SKM-1 (cell line): Measurements from ENCODE around the gene GPX2.

Source experiments
- DNase-seq: peaks from one replicate; lab custom pipeline; 2025; ENCODE audit not compliant: unreplicated experiment; lab: John Stamatoyannopoulos, UW

Gene GPX2

DNA sequence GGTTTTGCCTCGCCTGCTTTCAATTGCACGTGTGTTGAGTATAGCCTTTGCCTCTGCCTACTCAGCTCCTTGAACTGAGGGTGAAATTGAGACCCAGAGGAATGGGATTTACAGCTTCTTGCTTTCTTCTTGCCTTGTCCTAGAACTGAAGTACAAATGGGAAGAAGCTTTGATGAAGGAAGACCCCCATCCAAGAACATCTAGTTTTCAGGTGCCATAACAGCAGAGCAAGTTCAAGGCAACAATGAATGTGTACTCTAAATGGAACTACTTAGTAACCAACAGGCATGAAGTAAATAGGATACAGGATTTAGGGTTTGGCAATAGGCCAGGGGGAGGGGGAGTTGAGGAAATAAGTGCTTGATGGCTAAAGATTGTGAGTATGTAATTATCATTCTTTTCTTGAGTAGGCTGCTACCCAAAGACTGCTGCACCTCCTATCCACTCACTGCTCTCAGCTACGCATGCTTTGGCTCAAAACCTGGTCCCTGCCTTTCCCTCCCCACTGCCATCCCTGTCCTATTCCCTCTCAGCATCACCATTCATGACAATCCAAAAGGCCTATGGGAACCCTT lies 2.1 kb downstream of the GPX2 start:
- DNase-seq: no peak

DNA sequence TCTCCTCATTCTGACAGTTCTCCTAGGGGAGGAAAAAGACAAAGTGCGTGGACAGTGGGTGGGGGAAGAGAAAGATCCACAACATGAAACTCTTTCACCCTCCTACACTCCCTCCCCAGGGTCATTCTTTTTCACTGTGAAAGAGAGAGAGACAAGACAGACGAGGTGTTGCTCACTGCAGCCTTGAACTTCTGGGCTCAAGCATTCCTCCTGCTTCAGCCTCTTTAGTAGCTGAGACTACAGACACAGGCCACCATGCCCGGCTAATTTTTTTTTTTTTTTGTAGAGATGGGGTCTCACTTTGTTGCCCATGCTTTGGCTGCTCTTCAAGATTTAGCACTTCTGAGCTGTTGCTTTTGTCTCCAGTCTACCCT lies 2.7 kb downstream of the GPX2 start:
- DNase-seq: no peak

GRCh38 chr14:64938972-64939816 lies 3.4 kb downstream of the GPX2 start:
- DNase-seq: no peak

- no peak for DNase-seq
These were observed 4.7 kb downstream of the GPX2 start for GRCh38 chr14:64937821-64938193.

GRCh38 chr14:64937171-64937820 lies 5.2 kb downstream of the GPX2 start:
- no peak for DNase-seq

DNA sequence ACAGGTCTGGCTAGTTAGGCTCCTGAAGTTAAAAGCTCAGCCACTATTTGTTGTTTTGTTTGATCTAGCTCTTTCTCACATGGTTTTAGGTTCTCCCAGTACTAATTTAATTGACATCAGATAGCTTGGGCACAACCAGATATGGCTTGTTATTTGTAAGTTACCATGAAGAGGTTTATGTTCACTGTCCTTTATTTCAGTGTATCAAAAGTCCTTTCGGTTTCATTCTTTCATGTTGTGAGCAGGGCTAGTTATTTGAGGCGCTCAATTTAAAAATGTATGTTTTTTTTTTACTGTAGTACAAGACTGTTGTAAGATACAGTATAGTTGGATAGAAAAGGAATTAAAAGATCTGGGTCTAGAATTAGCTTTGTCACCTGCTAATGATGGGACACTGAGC lies 7.0 kb downstream of the GPX2 start:
- no peak for DNase-seq

- no peak for DNase-seq
These were observed 8.1 kb downstream of the GPX2 start for GRCh38 chr14:64934338-64934929.

GRCh38 chr14:64932231-64932630 lies 10.3 kb downstream of the GPX2 start:
- no peak for DNase-seq

GRCh38 chr14:64931123-64931522 lies 11.4 kb downstream of the GPX2 start:
- DNase-seq: no peak

DNA sequence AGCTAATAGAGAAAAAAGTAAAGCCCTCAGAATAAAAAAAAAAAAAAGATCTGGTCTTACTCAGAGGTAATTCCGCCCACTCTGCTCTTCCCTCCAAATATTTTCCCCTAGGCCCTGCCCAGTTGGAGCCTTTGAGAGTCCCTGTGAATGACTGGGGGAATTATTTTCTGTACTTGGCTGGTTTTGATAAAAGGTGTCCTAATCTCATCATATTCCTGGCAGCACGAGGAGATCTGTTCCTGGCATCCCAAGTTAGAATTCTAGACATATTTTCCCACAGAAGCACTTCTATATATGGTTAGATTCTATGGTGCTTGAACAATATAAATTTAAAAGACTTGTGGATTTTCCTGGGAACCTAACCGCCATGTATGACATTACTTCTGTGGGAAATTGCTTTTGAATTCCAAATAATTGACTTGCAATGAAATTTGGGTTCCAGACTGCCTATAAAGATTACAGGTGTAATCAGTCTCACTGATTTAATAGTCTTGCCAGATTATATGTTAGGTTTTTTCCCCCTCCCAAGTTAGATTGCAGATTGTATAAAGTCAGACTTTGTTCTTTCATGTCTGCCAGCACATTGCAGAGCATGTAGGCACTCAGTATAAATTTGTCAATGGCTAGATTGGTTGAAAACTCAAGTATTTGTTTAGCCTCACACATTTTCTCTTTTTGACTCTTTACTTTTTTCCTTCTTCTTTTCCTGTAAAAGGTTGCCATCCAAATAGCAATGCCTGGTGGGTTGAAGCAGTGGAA lies 12.3 kb downstream of the GPX2 start:
- DNase-seq: no peak

DNA sequence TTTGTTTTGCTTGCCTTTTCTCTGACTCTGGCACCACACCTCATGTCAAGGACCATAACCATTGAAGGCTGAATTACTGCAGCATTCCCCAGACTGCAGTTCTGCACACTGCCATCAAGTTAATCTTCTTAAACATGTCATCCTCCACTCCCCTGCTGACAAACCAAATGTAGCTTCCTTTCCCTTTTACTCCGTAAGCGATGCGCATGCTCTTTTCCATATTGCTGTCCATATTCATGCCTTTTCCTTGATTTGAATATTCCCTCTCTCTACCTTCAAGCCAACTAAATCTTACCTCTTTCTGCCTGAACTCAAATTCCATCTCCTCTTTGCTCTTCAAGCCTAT lies 13.6 kb downstream of the GPX2 start:
- no peak for DNase-seq

- no peak for DNase-seq
These were observed 14.1 kb downstream of the GPX2 start for GRCh38 chr14:64928239-64929013.

GRCh38 chr14:64927031-64927430 lies 15.5 kb downstream of the GPX2 start:
- DNase-seq: no peak

DNA sequence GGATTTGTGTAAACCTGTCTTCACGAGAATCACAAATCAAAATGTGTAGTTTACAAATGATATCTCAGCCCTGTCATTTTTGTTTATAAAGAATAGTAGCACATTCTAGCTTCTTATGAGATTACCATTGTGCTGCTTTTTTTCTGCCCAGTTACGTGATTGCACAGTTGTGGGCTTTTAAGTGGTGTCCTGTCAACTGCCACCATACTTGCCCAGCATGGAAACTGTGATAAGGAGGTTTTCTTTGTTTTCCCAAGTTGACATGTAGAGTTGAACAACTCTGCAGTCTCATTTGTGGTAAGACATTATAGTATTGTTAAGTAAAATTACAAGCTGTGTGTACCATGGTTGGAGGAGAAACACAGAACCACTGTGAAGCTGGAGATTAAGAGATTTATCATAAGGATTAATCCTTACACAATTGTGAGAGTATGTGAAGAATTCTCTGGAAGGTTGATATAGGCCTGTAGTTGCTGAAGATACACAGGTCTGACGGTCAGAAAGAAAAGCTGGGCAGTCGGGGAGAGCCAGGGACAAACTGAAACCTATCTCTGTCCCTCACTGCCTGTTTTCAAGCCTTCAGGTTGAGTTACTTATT lies 16.0 kb downstream of the GPX2 start:
- no peak for DNase-seq

- no peak for DNase-seq
These were observed 19.5 kb downstream of the GPX2 start for GRCh38 chr14:64923015-64923414.

DNA sequence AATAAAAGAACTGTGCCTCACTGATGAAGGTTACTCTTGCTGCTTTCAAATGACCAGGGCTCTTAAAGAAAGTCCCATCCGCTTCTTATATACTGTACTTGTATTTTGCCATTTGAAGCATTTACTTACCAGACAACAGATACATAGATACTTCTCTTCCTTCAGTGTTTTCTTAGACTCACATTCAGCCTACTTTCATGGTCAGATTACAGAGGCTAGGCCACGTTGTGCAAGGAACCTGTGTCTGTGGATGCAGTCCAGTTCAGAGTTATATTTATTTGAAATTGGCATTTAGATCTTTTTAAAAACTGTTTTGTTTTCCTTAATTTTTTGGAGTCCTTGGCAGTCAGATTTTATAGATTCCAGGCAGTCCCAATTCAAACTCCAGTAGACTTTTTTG lies 22.1 kb downstream of the GPX2 start:
- no peak for DNase-seq

- no peak for DNase-seq
These were observed 22.9 kb downstream of the GPX2 start for GRCh38 chr14:64919618-64920017.

DNA sequence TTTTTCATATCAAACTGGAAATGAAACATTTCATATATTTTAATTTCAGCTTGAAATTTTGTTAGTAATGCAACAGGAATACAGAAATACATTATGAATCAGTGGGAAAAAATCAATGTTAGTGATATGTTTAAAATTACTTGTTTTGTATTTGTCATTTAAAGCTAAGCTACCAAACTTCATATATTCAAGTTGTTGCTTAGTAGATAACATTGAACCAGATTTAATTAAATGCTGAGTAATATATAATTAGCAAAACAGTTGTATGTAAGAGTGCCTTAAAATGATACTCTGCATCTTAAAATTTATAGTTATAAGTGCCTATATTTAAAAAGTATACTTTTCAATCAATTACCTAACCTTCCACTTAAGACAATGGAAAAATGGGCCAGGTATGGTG lies 23.3 kb downstream of the GPX2 start:
- no peak for DNase-seq

GRCh38 chr14:64918216-64918615 lies 24.3 kb downstream of the GPX2 start:
- no peak for DNase-seq

- peak; percentile 11 for DNase-seq
These were observed 26.7 kb downstream of the GPX2 start for GRCh38 chr14:64915797-64916196.
